GM20000 (cell line): ENCODE measurements around the gene FRYL.

Experiments
- DNase-seq: peaks from one replicate; pipeline ENCODE4 v3.0.0; 2012; ENCODE audit warnings: low spot score
- CTCF ChIP-seq: IDR thresholded peaks from 2 replicates; pipeline ENCODE4 v1.5.1; 2012; ENCODE audit warnings: mild to moderate bottlenecking, control low read depth; ENCODE audit errors: extremely low read depth, missing control alignments

Gene FRYL

GRCh38 chr4:48670587-48670986 lies 109.5 kb downstream of the FRYL start:
- DNase-seq: no peak
- no peak for TF ChIP-seq CTCF

- no peak for TF ChIP-seq CTCF
- no peak for DNase-seq
Measured at GRCh38 chr4:48669086-48669485, 111.0 kb downstream of the FRYL start.

- DNase-seq: no peak
- no peak for TF ChIP-seq CTCF
Measured at GRCh38 chr4:48668254-48669017, 111.6 kb downstream of the FRYL start.

- no peak for TF ChIP-seq CTCF
- no peak for DNase-seq
Measured at GRCh38 chr4:48667148-48667547, 112.9 kb downstream of the FRYL start.

DNA sequence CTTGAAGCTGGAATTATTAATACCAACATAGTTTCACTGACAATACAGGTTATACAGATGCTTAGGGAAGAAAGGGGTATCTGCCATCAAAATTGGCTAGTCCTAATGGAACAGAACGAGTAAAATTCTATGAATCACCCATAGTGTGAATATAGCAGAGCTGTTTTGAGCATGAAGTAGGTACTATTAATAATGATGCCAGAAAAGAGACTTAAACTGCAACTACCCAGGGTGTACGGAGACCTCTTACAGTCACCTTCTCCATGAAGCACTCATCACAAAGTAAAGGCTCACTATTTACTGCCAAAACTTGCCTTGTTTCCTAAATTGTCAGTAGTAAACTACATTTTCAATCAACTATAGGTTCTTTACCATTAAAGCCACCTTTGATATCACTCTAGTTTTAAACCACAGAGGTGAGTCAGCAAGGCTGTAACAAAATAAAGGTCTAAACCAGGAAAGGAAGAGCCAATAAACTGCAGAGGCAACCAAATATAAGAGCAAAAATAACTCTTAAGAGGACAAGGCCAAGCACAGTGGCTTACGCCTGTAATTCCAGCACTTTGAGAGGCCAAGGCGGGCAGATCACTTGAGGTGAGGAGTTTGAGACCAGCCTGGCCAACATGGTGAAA lies 114.4 kb downstream of the FRYL start:
- TF ChIP-seq CTCF: no peak
- no peak for DNase-seq

DNA sequence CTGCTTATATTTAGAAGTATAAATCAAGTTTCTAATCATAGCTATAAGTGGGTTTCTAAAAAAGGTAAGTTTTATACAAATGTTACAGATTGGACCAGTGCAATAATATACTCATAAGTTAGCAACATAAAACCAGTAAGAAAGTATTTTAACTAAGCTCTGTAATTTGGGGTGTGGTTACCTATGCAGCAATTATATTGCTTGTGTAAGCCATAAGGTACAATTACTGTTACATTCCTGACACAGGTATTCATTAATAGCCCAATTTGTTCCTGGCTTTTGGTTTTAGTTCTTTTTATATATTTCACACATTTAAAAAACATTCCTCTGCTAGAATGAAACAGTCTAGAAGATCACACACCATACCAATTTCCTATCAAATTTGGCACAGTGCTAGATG lies 115.1 kb downstream of the FRYL start:
- DNase-seq: no peak
- TF ChIP-seq CTCF: no peak

DNA sequence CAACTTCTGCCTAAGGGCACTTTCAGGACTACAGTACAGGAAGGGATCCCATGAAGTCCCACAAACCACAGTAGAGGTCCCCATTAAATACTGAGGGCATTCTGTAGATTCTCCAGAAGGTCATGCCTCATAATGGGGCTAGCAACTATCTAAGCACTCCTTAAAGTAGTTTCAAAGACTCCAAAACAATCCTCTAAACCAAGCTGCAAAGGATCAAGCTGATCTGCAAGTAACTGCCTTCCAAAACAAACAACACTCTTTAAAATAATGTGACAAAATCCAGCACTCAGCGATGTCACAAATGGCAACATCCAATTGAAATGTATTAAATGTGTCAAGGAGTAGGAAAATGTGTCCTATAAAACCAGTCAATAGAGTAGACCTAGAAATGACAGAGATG lies 118.7 kb downstream of the FRYL start:
- TF ChIP-seq CTCF: no peak
- DNase-seq: no peak
